Activated T-helper 2 cell treated with anti-CD3 and anti-CD28 coated beads, Interferon-gamma antibody, Interleukin-2, Interleukin-4, amounts not matched to agents 10 μg/mL and 5 μg/mL and 100 μg/mL, durations not matched to agents 14 hours and 24 hours and 36 hours (primary cell): Measurements from ENCODE around the gene CLCN3. TPM values are rescaled to one million over a fixed set of nuclear protein-coding genes. Genes with fewer than 3 reads are reported as not detected.
"Not testable (repeated sequence)": the region's sequence is repeated elsewhere in the genome, so short reads cannot be mapped to it uniquely, and the experiment has no call there.

Experiments
- DNase-seq: peaks from one replicate; pipeline ENCODE4 v3.0.0; 2021; ENCODE audit warnings: low spot score
- H3K27ac Mint-ChIP-seq: one replicate; pipeline ENCODE4 v1.8.0; 2021; ENCODE audit warnings: mixed read lengths
- H3K27me3 Mint-ChIP-seq: one replicate; pipeline ENCODE4 v1.8.0; 2021; ENCODE audit warnings: low read depth, mixed read lengths
- H3K36me3 Mint-ChIP-seq: one replicate; pipeline ENCODE4 v1.8.0; 2021; ENCODE audit warnings: low read depth, mixed read lengths
- H3K4me1 Mint-ChIP-seq: one replicate; pipeline ENCODE4 v1.8.0; 2021; ENCODE audit warnings: low read depth, mixed read lengths
- H3K4me3 Mint-ChIP-seq: one replicate; pipeline ENCODE4 v1.8.0; 2021; ENCODE audit warnings: low read depth, mild to moderate bottlenecking, moderate library complexity, mixed read lengths
- H3K9me3 Mint-ChIP-seq: one replicate; pipeline ENCODE4 v1.8.0; 2021; ENCODE audit warnings: mixed read lengths
- intact Hi-C: fragments of 100-400 bp; cut with micrococcal nuclease; formaldehyde crosslinking; loops from one replicate; pipeline ENCODE4 v1.15.1; 2023
- total RNA-seq: library from RNA; stranded (reverse); gene quantifications from 2 replicates; pipeline ENCODE4 v1.2.3, GENCODE V29; 2022

Gene CLCN3
- total RNA-seq, 1 donor from 2014 or later: 25.6 TPM

- intact Hi-C loops: no loop called here
- Mint-ChIP-seq H3K36me3 (peaks cover 25% of the 10 kb centered on the region), H3K4me1 (no peaks in the 10 kb centered on the region), H3K4me3 (no peak overlapping the region), H3K27me3 (no peaks in the 10 kb centered on the region), H3K9me3 (no peaks in the 10 kb centered on the region), H3K27ac (no peak overlapping the region)
- DNase-seq: no peak
These were observed 70.4 kb downstream of the CLCN3 start for GRCh38 chr4:169690787-169691186.

GRCh38 chr4:169698331-169698730, 78.0 kb downstream of the CLCN3 start:
- Mint-ChIP-seq H3K4me3 (no peak overlapping the region), H3K9me3 (no peaks in the 10 kb centered on the region), H3K4me1 (no peaks in the 10 kb centered on the region), H3K27me3 (no peaks in the 10 kb centered on the region), H3K36me3 (peaks cover 28% of the 10 kb centered on the region), H3K27ac (no peak overlapping the region)
- intact Hi-C loops: no loop called here
- no peak for DNase-seq

GRCh38 chr4:169707958-169708643, 87.7 kb downstream of the CLCN3 start:
- no peaks in the 10 kb centered on the region for H3K9me3 Mint-ChIP-seq
- no peaks in the 10 kb centered on the region for H3K27me3 Mint-ChIP-seq
- no peak overlapping the region for H3K27ac Mint-ChIP-seq
- peaks cover 2% of the 10 kb centered on the region for H3K4me1 Mint-ChIP-seq
- no peak overlapping the region for H3K4me3 Mint-ChIP-seq
- H3K36me3 Mint-ChIP-seq: peaks cover 22% of the 10 kb centered on the region
- intact Hi-C loops: no loop called here
- no peak for DNase-seq

GRCh38 chr4:169715826-169716225, 95.4 kb downstream of the CLCN3 start:
- peaks cover 35% of the 10 kb centered on the region for H3K36me3 Mint-ChIP-seq
- no peak for DNase-seq
- no peak overlapping the region for H3K27ac Mint-ChIP-seq
- H3K4me1 Mint-ChIP-seq: peaks cover 7% of the 10 kb centered on the region
- no peaks in the 10 kb centered on the region for H3K9me3 Mint-ChIP-seq
- intact Hi-C loops: no loop called here
- H3K4me3 Mint-ChIP-seq: no peak overlapping the region
- H3K27me3 Mint-ChIP-seq: no peaks in the 10 kb centered on the region

GRCh38 chr4:169716677-169717076, 96.3 kb downstream of the CLCN3 start:
- Mint-ChIP-seq H3K27ac (no peak overlapping the region), H3K4me1 (peaks cover 7% of the 10 kb centered on the region), H3K27me3 (no peaks in the 10 kb centered on the region), H3K4me3 (no peak overlapping the region), H3K9me3 (no peaks in the 10 kb centered on the region), H3K36me3 (peaks cover 36% of the 10 kb centered on the region)
- DNase-seq: no peak
- intact Hi-C loops: no loop called here

GRCh38 chr4:169720529-169720928, 100.2 kb downstream of the CLCN3 start:
- intact Hi-C loops: loop anchor here (5.0 kb wide), 1 partner anchor 58 kb away; no protein-coding TSS in a partner anchor

GRCh38 chr4:169723207-169723965, 103.0 kb downstream of the CLCN3 start:
- Mint-ChIP-seq H3K4me1 (peaks cover 5% of the 10 kb centered on the region), H3K36me3 (peaks cover 16% of the 10 kb centered on the region), H3K27me3 (no peaks in the 10 kb centered on the region), H3K4me3 (no peak overlapping the region), H3K27ac (no peak overlapping the region), H3K9me3 (no peaks in the 10 kb centered on the region)
- DNase-seq: no peak
- intact Hi-C loops: loop anchor here (5.0 kb wide), 1 partner anchor 61 kb away; no protein-coding TSS in a partner anchor

More at GRCh38 chr4:169720529-169720928, 100.2 kb downstream of the CLCN3 start:
- Mint-ChIP-seq H3K9me3 (no peaks in the 10 kb centered on the region), H3K27me3 (no peaks in the 10 kb centered on the region), H3K27ac (no peak overlapping the region), H3K36me3 (peaks cover 25% of the 10 kb centered on the region), H3K4me3 (no peak overlapping the region), H3K4me1 (peaks cover 5% of the 10 kb centered on the region)
- DNase-seq: no peak

- intact Hi-C loops: loop anchor here (5.0 kb wide), 1 partner anchor 62 kb away; no protein-coding TSS in a partner anchor
- no peak overlapping the region for H3K27ac Mint-ChIP-seq
- DNase-seq: no peak
- no peaks in the 10 kb centered on the region for H3K27me3 Mint-ChIP-seq
- H3K36me3 Mint-ChIP-seq: peaks cover 15% of the 10 kb centered on the region
- H3K4me1 Mint-ChIP-seq: peaks cover 5% of the 10 kb centered on the region
- H3K4me3 Mint-ChIP-seq: no peak overlapping the region
- no peaks in the 10 kb centered on the region for H3K9me3 Mint-ChIP-seq
These were observed 103.9 kb downstream of the CLCN3 start for GRCh38 chr4:169724260-169724659.

- DNase-seq: no peak
- Mint-ChIP-seq H3K4me3 (no peak overlapping the region), H3K36me3 (peaks cover 16% of the 10 kb centered on the region)
These were observed 107.2 kb downstream of the CLCN3 start for GRCh38 chr4:169727616-169728015.

GRCh38 chr4:169730564-169730963, 110.2 kb downstream of the CLCN3 start:
- H3K27me3 Mint-ChIP-seq: no peaks in the 10 kb centered on the region

More at GRCh38 chr4:169727616-169728015, 107.2 kb downstream of the CLCN3 start:
- H3K4me1 Mint-ChIP-seq: no peaks in the 10 kb centered on the region
- H3K27me3 Mint-ChIP-seq: no peaks in the 10 kb centered on the region
- H3K27ac Mint-ChIP-seq: no peak overlapping the region
- H3K9me3 Mint-ChIP-seq: no peaks in the 10 kb centered on the region
- intact Hi-C loops: no loop called here

GRCh38 chr4:169738604-169739003, 118.2 kb downstream of the CLCN3 start:
- H3K4me3 Mint-ChIP-seq, H3K27ac Mint-ChIP-seq, H3K9me3 Mint-ChIP-seq, intact Hi-C loops, H3K4me1 Mint-ChIP-seq, H3K27me3 Mint-ChIP-seq, DNase-seq: not testable (repeated sequence)
- peaks cover 37% of the 10 kb centered on the region for H3K36me3 Mint-ChIP-seq

More at GRCh38 chr4:169730564-169730963, 110.2 kb downstream of the CLCN3 start:
- H3K36me3 Mint-ChIP-seq: peaks cover 20% of the 10 kb centered on the region
- H3K27ac Mint-ChIP-seq: no peak overlapping the region
- no peaks in the 10 kb centered on the region for H3K9me3 Mint-ChIP-seq
- H3K4me3 Mint-ChIP-seq: no peak overlapping the region
- no peaks in the 10 kb centered on the region for H3K4me1 Mint-ChIP-seq
- DNase-seq: no peak
- intact Hi-C loops: no loop called here

- DNase-seq: no peak
- Mint-ChIP-seq H3K27ac (no peak overlapping the region), H3K4me1 (peaks cover 1% of the 10 kb centered on the region), H3K9me3 (no peaks in the 10 kb centered on the region), H3K36me3 (peaks cover 31% of the 10 kb centered on the region), H3K4me3 (no peak overlapping the region), H3K27me3 (no peaks in the 10 kb centered on the region)
- intact Hi-C loops: no loop called here
These were observed 121.2 kb downstream of the CLCN3 start for GRCh38 chr4:169741569-169741968.

- Mint-ChIP-seq H3K27ac (no peak overlapping the region), H3K36me3 (peaks cover 19% of the 10 kb centered on the region), H3K27me3 (no peaks in the 10 kb centered on the region), H3K4me3 (no peak overlapping the region), H3K9me3 (no peaks in the 10 kb centered on the region), H3K4me1 (peaks cover 1% of the 10 kb centered on the region)
- no peak for DNase-seq
- intact Hi-C loops: no loop called here
These were observed 124.2 kb downstream of the CLCN3 start for GRCh38 chr4:169744601-169745000.
